ENCODE data around the gene MRPL41.

DNA sequence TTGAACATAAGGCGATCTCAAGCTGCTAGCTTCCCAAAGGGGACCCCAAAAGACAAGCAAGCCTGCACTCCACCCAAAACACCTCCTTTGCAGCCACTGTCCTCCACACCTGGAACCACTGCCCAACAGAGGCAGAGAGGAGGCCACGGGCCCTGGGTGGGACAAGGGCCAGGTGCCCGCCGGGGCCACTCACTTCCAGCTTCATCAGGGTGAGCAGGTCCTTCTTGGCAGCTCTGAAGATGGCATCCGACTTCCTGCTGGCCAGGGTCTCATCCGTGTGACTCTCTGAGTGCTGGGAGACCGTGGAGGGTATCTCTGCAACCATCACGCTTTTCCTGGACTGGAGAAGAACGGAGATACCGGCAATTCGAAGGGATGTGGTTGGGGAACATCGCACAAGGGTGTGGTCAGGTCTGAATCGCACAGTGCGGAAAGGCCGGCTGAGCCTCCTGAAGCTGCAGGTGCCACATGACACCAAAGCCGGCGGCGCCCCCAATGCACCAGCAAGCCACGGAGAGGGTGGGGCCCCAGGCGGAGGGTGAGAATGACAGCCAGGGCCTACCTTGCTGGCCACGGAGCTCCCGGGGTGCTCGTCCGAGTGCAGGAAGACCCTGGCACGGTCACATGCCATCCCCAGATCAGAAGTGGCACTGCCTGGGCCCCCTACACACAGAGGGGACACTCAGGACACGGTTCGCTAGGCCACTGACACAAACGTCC is 46.1 kb upstream of the MRPL41 start:
- no peak for TF ChIP-seq CTCF (conservative IDR thresholded peaks at IDR 0.05 in 1 of 2, IDR thresholded peaks at IDR 0.05 in 1 of 2; ENCODE audit: low read depth in 1 of 2, low read length in 2 of 2)
- TF ChIP-seq EZH2 (IDR thresholded peaks at IDR 0.05; ENCODE audit: low read length, missing control alignments) = no peak

Measured in fibroblast of lung (primary cell).